ENCODE data around the gene IFITM2. TPM values are rescaled to one million over a fixed set of nuclear protein-coding genes. Genes with fewer than 3 reads are reported as not detected.
"Not testable (repeated sequence)": the region's sequence is repeated elsewhere in the genome, so short reads cannot be mapped to it uniquely, and the experiment has no call there.

The IFITM2 gene
- total and polyA plus RNA-seq, 2 of the 13 experiments (the other 11 are each of a cell fraction or from before 2014, with no cell fraction given), result 13.8 to 267 TPM

DNA sequence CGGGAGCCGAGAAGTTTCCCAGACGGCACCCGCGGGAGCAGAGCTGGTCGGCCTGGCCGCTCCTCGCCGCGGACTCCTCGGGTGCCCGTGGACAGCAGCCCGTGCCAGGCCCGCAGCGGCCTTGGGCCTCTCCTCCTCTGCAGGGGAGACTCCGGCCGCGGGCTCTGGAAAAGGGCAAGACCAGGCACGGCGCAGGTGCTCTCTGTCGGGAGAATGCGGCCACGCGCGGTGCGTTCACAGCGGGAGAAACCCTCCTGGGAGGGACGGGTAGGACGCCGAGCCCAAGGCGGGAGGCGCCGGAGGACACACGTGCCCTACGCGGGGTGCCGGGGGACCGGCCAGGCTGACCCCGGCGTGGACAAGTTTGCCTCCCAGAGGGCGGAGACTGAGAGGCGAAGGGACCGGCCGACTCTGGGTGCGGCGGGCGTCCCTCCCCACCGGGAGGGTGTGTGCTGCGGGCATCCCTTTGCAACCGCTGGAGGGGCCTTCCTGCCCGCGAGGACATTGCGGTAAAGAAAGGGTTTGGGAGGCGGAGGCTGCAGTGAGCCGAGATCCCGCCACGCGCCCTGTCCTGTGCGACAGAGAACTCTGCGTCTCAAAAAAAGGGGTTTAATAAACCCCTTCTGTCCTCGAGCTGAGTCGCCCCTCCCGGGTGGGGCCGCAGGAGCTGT, 8.6 kb downstream of the IFITM2 start (continued):
- no peak for TF ChIP-seq ZNF619 (CRISPR knock-in tag; IDR thresholded peaks at IDR 0.05)
- TF ChIP-seq, protein P1, sequence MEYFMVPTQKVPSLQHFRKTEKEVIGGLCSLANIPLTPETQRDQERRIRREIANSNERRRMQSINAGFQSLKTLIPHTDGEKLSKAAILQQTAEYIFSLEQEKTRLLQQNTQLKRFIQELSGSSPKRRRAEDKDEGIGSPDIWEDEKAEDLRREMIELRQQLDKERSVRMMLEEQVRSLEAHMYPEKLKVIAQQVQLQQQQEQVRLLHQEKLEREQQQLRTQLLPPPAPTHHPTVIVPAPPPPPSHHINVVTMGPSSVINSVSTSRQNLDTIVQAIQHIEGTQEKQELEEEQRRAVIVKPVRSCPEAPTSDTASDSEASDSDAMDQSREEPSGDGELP (IDR thresholded peaks at IDR 0.05; ENCODE audit: borderline replicate concordance, low read depth), result no peak
- TF ChIP-seq TBX3 (IDR thresholded peaks at IDR 0.05; ENCODE audit: borderline replicate concordance), result no peak
- TF ChIP-seq ZBTB42 (CRISPR knock-in tag; IDR thresholded peaks at IDR 0.05), result no peak
- no peak for TF ChIP-seq FOXK2 (IDR thresholded peaks at IDR 0.05)
- no peak for TF ChIP-seq ADNP (CRISPR knock-in tag; IDR thresholded peaks at IDR 0.05)

DNA sequence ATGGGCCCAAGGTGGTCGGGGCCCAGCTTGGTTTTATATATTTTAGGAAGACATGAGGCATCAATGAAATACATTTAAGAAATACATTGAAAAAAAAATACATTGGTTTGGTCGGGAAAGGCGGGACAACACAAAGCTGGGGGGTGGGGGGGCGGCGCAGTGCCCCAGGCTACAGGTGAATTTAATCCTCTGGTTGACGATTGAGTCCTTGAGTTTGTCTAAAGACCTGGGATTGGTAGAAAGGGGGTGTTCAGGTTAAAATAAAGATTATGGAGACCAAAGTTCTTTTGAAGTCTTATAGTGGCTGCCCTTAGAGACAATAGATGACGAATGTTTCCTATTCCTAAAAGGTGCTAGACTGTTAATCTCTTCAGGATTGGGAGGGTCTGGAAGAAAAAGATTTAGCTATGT, 9.3 kb downstream of the IFITM2 start:
- peaks cover 10% of the 10 kb centered on the region for H3K79me2 ChIP-seq (ENCODE audit: insufficient read depth, low read length)
- H4K20me1 ChIP-seq (ENCODE audit: insufficient read depth, low read length), result no peaks in the 10 kb centered on the region
- ChIA-PET CTCF (ENCODE audit: low intra/inter-chr PET ratio, low total read pairs) (no interaction called here), POLR2A (interaction anchor here (1.2 to 2.2 kb wide), 5 partner anchors 8 to 110 kb away, joined by 4 to 12 read pairs (median 7); partner anchors contain the start of genes BET1L and IFITM2)
- intact Hi-C loops (cut with micrococcal nuclease; ENCODE audit: unreplicated experiment) (no loop called here), in situ Hi-C loops (cut with HindIII; ENCODE audit: extremely low pct_ligation_motif_present, low pct_unique_long_range_greater_than_20kb) (no loop called here)
- no peak for ATAC-seq
- no peak overlapping the region for H3K27ac ChIP-seq (ENCODE audit: extremely low read length, insufficient read depth, low read length)
- H3K36me3 ChIP-seq (replicated peaks in 1 of 2; ENCODE audit: control insufficient read depth in 1 of 2, insufficient read depth in 2 of 2, low read length in 2 of 2), result no peaks in the 10 kb centered on the region
- H3K9me3 ChIP-seq (ENCODE audit: low read length), result no peaks in the 10 kb centered on the region
- no peak overlapping the region for H3K9ac ChIP-seq (ENCODE audit: insufficient read depth, low read depth, low read length)
- no peaks in the 10 kb centered on the region for H3K27me3 ChIP-seq (ENCODE audit: control insufficient read depth in 1 of 2, insufficient read depth in 2 of 2, low read length in 2 of 2)
- no peak for FAIRE-seq
- no peak overlapping the region for H2AFZ ChIP-seq (ENCODE audit: low read length)
- TF ChIP-seq ARHGAP35 (CRISPR knock-in tag; IDR thresholded peaks at IDR 0.05; ENCODE audit: borderline replicate concordance) (no peak), ZFP36L2 (CRISPR knock-in tag; IDR thresholded peaks at IDR 0.05) (no peak)
- TF ChIP-seq, protein P2, sequence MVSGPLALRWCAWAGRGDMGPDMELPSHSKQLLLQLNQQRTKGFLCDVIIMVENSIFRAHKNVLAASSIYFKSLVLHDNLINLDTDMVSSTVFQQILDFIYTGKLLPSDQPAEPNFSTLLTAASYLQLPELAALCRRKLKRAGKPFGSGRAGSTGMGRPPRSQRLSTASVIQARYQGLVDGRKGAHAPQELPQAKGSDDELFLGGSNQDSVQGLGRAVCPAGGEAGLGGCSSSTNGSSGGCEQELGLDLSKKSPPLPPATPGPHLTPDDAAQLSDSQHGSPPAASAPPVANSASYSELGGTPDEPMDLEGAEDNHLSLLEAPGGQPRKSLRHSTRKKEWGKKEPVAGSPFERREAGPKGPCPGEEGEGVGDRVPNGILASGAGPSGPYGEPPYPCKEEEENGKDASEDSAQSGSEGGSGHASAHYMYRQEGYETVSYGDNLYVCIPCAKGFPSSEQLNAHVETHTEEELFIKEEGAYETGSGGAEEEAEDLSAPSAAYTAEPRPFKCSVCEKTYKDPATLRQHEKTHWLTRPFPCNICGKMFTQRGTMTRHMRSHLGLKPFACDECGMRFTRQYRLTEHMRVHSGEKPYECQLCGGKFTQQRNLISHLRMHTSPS (CRISPR knock-in tag; IDR thresholded peaks at IDR 0.05; ENCODE audit: low read depth), result no peak
- WGBS (ENCODE audit: low lambda C conversion rate), result 39% methylated on average over 7 of the region's 7 CpGs
- no peak overlapping the region for H3K4me3 ChIP-seq (replicated peaks in 1 of 3; ENCODE audit: insufficient read depth in 1 of 3, low read depth in 2 of 3, low read length in 3 of 3)
- peaks cover 60% of the 10 kb centered on the region for H3K4me1 ChIP-seq (ENCODE audit: insufficient read depth, low read length)
- H3K4me2 ChIP-seq (ENCODE audit: low read depth, low read length), result no peak overlapping the region
- BruUV-seq (replicated peaks), result no TSS peak
- no peak for DNase-seq (ENCODE audit: low spot score)

DNA sequence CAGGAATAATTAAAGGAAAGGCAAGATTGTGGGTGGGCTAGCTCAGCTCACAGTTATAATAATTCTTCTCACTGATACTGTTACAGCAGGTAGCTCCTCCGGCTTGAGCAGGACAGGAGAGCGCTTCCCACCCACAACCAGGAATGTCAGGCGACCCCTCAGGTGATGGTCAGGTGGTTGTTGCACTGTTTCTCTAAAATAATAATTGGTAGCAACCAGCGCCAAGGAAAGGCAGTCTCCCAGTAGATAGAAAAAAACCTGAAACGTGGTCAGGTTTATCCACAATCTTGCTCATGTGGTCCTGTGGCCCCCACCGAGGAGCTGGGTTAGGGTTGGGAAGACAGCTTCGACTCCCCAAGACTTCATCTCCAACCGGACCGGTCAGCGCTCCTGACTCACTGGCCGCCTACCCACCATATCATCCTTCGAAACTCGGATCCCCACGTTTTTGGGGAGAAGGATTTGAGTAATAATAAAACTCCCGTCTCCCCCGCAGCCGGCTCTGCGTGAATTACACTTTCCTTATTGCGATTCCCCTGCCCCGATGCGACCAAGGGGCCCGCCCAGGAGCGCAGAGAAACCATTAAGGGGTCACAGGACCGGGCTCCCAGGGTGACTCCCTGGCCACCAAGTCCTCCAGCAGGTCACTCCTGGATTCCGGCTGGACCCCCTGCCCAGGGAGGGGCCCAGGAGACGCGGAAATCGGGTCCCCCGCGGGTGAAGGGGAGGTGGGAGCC, 10.2 kb downstream of the IFITM2 start:
- H3K9ac ChIP-seq (ENCODE audit: insufficient read depth, low read depth, low read length); ATAC-seq; H2AFZ ChIP-seq (ENCODE audit: low read length); in situ Hi-C loops (cut with HindIII; ENCODE audit: extremely low pct_ligation_motif_present, low pct_unique_long_range_greater_than_20kb); H3K36me3 ChIP-seq (replicated peaks in 1 of 2; ENCODE audit: control insufficient read depth in 1 of 2, insufficient read depth in 2 of 2, low read length in 2 of 2); H3K79me2 ChIP-seq (ENCODE audit: insufficient read depth, low read length); BruUV-seq (replicated peaks); intact Hi-C loops (cut with micrococcal nuclease; ENCODE audit: unreplicated experiment); H3K27ac ChIP-seq (ENCODE audit: extremely low read length, insufficient read depth, low read length); H3K27me3 ChIP-seq (ENCODE audit: control insufficient read depth in 1 of 2, insufficient read depth in 2 of 2, low read length in 2 of 2); DNase-seq (ENCODE audit: low spot score); CTCF ChIA-PET (ENCODE audit: low intra/inter-chr PET ratio, low total read pairs); H3K4me3 ChIP-seq (replicated peaks in 1 of 3; ENCODE audit: insufficient read depth in 1 of 3, low read depth in 2 of 3, low read length in 3 of 3); FAIRE-seq; H3K9me3 ChIP-seq (ENCODE audit: low read length); H4K20me1 ChIP-seq (ENCODE audit: insufficient read depth, low read length): not testable (repeated sequence)
- H3K4me2 ChIP-seq (ENCODE audit: low read depth, low read length), result peak overlapping the region; percentile 42
- H3K4me1 ChIP-seq (ENCODE audit: insufficient read depth, low read length), result peaks cover 53% of the 10 kb centered on the region
- WGBS (ENCODE audit: low lambda C conversion rate), result 47% methylated on average over 11 of the region's 30 CpGs
- POLR2A ChIA-PET, result interaction anchor here (1.2 to 2.2 kb wide), 5 partner anchors 9 to 111 kb away, joined by 4 to 12 read pairs (median 7); partner anchors contain the start of genes BET1L and IFITM2

All from HepG2 (cell line).